Fibroblast of peridontal ligament (primary cell): ENCODE data around the gene MTARC1.

Experiments used
- DNase-seq: peaks from one replicate; pipeline ENCODE4 v3.0.0-alpha.2; 2010; ENCODE audit errors: extremely low read depth

The MTARC1 gene

DNA sequence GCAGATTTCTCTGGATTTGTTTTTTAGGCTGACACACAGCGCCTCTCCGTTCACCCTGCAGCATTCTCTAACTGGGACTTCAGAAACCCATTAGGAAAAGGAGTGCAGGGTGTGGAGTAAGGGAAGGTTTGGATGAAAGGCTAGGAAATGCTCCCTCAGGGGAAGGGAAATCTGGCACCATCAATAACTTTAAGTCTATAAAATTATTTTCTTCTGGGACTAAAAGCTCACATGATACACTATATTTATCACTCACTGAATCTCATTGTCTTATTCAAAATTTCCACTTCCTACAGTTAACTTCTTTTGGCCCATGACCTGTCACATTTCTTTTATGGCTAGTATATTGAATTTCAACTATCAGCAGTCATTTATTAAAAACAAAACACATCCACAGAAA lies 46.7 kb downstream of the MTARC1 start:
- no peak for DNase-seq

DNA sequence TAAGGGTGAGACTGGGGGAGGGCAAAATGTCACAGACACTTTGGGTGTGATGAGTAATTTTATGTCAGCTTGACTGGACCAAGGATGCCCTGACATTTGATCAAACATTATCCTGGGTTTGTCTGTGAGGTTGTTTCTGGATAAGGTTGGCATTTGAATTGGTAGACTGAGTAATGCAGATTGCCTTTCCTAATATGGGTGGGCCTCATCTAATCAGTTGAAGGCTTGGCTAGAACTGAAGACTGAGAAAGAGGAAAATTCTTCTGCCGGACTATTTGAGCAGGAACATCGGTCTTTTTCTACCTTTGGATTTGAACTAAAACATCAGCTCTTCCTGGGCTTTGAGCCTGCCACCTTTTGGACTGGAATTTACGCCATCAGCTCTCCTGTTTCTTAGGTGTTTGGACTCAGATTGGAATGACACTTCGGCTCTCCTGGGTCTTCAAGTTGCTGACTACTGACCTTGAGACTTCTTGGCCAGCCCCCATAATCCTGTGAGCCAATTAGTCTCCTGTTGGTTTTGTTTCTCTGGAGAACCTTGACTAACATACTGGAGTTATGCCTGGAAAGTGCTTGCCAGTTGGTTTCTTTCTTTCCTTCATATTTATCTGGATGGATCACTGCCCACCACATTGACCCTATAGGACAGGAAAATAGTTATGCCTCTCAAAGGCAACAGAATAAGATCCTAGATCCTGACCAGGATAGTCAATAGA lies 47.6 kb downstream of the MTARC1 start:
- DNase-seq = no peak
